H1 (cell line): ENCODE results near the gene KCTD20. TPM values are rescaled to one million over a fixed set of nuclear protein-coding genes. Genes with fewer than 3 reads are reported as not detected.

Experiments
- CTCF ChIA-PET: fragments of 300-600 bp; sonication (Branson Sonifier 250); formaldehyde crosslinking; loops from one replicate; lab custom pipeline; 2021; ENCODE audit not compliant: partially characterized antibody; lab: Charles Lee
- POLR2A ChIA-PET: fragments of 300-600 bp; sonication (Branson Sonifier 250); formaldehyde crosslinking; loops from one replicate; lab custom pipeline; 2021; ENCODE audit warnings: inconsistent platforms; ENCODE audit not compliant: partially characterized antibody; lab: Charles Lee
- DNase-seq, 2 experiments: peaks; one replicate each; pipeline versions ENCODE4 v3.0.0 to v3.0.0-alpha.2; 2010 to 2022; ENCODE audit warnings: low spot score in 2 of 2, low read depth in 1 of 2, mixed read lengths in 1 of 2
- FAIRE-seq: peaks from 2 replicates; lab custom pipeline; 2011; peaks lifted over from hg19 to GRCh38; lab: Jason Lieb, UNC
- H2AFZ ChIP-seq: 2 replicates; pipeline ENCODE4 v1.8.1; 2012; ENCODE audit warnings: low read length, inconsistent platforms
- H2AK5ac ChIP-seq: 2 replicates; pipeline ENCODE4 v1.6.1; 2013; ENCODE audit warnings: low read depth, low read length
- H2BK120ac ChIP-seq: replicated peaks from 2 replicates; pipeline ENCODE3; 2013; ENCODE audit warnings: low read depth, low read length, inconsistent platforms
- H2BK12ac ChIP-seq: 2 replicates; pipeline ENCODE4 v1.6.1; 2013; ENCODE audit warnings: low read depth, low read length
- H2BK15ac ChIP-seq: 2 replicates; pipeline ENCODE4 v1.6.1; 2013; ENCODE audit warnings: low read length
- H2BK20ac ChIP-seq: 2 replicates; pipeline ENCODE4 v1.6.1; 2013; ENCODE audit warnings: low read length
- H2BK5ac ChIP-seq: 2 replicates; pipeline ENCODE4 v1.6.1; 2013; ENCODE audit warnings: low read depth, low read length
- H3K14ac ChIP-seq: 2 replicates; pipeline ENCODE4 v1.6.1; 2013; ENCODE audit warnings: inconsistent platforms; ENCODE audit not compliant: insufficient read length
- H3K18ac ChIP-seq: 2 replicates; pipeline ENCODE4 v1.6.1; 2013; ENCODE audit warnings: low read length; ENCODE audit errors: extremely low read depth
- H3K23ac ChIP-seq: 2 replicates; pipeline ENCODE4 v1.6.1; 2013; ENCODE audit warnings: inconsistent platforms; ENCODE audit not compliant: insufficient read length
- H3K23me2 ChIP-seq: 2 replicates; pipeline ENCODE4 v1.6.1; 2013; ENCODE audit warnings: low read depth, low read length
- H3K27ac ChIP-seq: 2 replicates; pipeline ENCODE4 v1.6.1; 2011; ENCODE audit warnings: low read depth, low read length, inconsistent platforms
- H3K27me3 ChIP-seq, 4 experiments: replicated peaks in 1 of 4; 1 replicate in 1 of 4; 2 replicates in 3 of 4; pipeline versions ENCODE4 v1.6.1 to v1.8.1; 2011 to 2013; ENCODE audit warnings: low read length in 3 of 4, mild to moderate bottlenecking in 3 of 4, inconsistent platforms in 2 of 4, mixed read lengths in 2 of 4, moderate library complexity in 1 of 4; ENCODE audit not compliant: control insufficient read depth in 3 of 4, insufficient read depth in 3 of 4; ENCODE audit errors: extremely low read depth in 1 of 4
- H3K36me3 ChIP-seq, 4 experiments: 2 replicates each; pipeline versions ENCODE4 v1.6.1 to v1.8.1; 2011 to 2013; ENCODE audit warnings: mild to moderate bottlenecking in 4 of 4, low read length in 3 of 4, moderate library complexity in 2 of 4, control low read depth in 1 of 4, inconsistent platforms in 1 of 4; ENCODE audit not compliant: insufficient read depth in 4 of 4, control insufficient read depth in 2 of 4
- H3K4ac ChIP-seq: replicated peaks from 2 replicates; pipeline ENCODE3; 2013; ENCODE audit warnings: low read length, low read depth, mixed read lengths, inconsistent platforms; ENCODE audit not compliant: insufficient read length
- H3K4me1 ChIP-seq, 4 experiments: replicated peaks in 1 of 4; 1 replicate in 1 of 4; 2 replicates in 3 of 4; pipeline versions ENCODE4 v1.6.1 to v1.8.1; 2011 to 2013; ENCODE audit warnings: low read length in 3 of 4, inconsistent platforms in 2 of 4, mixed read lengths in 1 of 4; ENCODE audit not compliant: insufficient read depth in 4 of 4, control insufficient read depth in 3 of 4
- H3K4me2 ChIP-seq, 2 experiments: 2 replicates each; pipeline versions ENCODE4 v1.6.1 to v1.8.1; 2011 to 2013; ENCODE audit warnings: low read depth in 2 of 2, low read length in 2 of 2, control low read depth in 1 of 2, inconsistent platforms in 1 of 2, mild to moderate bottlenecking in 1 of 2; ENCODE audit not compliant: insufficient read depth in 1 of 2
- H3K4me3 ChIP-seq, 4 experiments: fragments of 200-600, 300-600 bp in 1 of 4; sonication (generic), shearing (Covaris generic), sonication (Bioruptor Twin) in 1 of 4; 2 replicates each; pipeline versions ENCODE4 v1.5.1 to v1.8.1; 2011 to 2016; ENCODE audit warnings: low read length in 4 of 4, low read depth in 3 of 4, control low read depth in 2 of 4, inconsistent platforms in 2 of 4, mild to moderate bottlenecking in 2 of 4, mixed read lengths in 1 of 4, moderate library complexity in 1 of 4; ENCODE audit not compliant: insufficient read depth in 2 of 4; ENCODE audit errors: extremely low read depth in 1 of 4
- H3K56ac ChIP-seq: replicated peaks from 2 replicates; pipeline ENCODE3; 2013; ENCODE audit warnings: low read depth, mild to moderate bottlenecking, mixed read lengths, low read length, inconsistent platforms; ENCODE audit not compliant: insufficient read length
- H3K79me1 ChIP-seq: 2 replicates; pipeline ENCODE4 v1.6.1; 2013; ENCODE audit warnings: low read depth, low read length, control low read depth
- H3K79me2 ChIP-seq, 2 experiments: 2 replicates each; pipeline versions ENCODE4 v1.6.1 to v1.8.1; 2012 to 2013; ENCODE audit warnings: low read length in 2 of 2, mild to moderate bottlenecking in 2 of 2, inconsistent platforms in 1 of 2; ENCODE audit not compliant: insufficient read depth in 2 of 2, control insufficient read depth in 1 of 2
- H3K9ac ChIP-seq, 4 experiments: replicated peaks in 1 of 4; 1 replicate in 1 of 4; 2 replicates in 3 of 4; pipeline versions ENCODE4 v1.6.1 to v1.8.1; 2011 to 2013; ENCODE audit warnings: low read depth in 3 of 4, low read length in 3 of 4, control low read depth in 2 of 4, mild to moderate bottlenecking in 2 of 4, moderate library complexity in 2 of 4, inconsistent platforms in 1 of 4; ENCODE audit errors: extremely low read depth in 1 of 4
- H3K9me3 ChIP-seq, 2 experiments: 2 replicates each; pipeline versions ENCODE4 v1.6.1 to v1.8.1; 2012 to 2013; ENCODE audit warnings: mild to moderate bottlenecking in 2 of 2, moderate library complexity in 2 of 2, control low read depth in 1 of 2, inconsistent platforms in 1 of 2, low read depth in 1 of 2, low read length in 1 of 2, mixed read lengths in 1 of 2; ENCODE audit not compliant: insufficient read depth in 2 of 2
- H4K20me1 ChIP-seq, 2 experiments: replicated peaks in 1 of 2; 2 replicates each; pipeline versions ENCODE3 to v1.8.1; 2011 to 2013; ENCODE audit warnings: inconsistent platforms in 2 of 2, low read length in 2 of 2, mild to moderate bottlenecking in 1 of 2; ENCODE audit not compliant: insufficient read depth in 2 of 2, control insufficient read depth in 1 of 2
- H4K5ac ChIP-seq: 2 replicates; pipeline ENCODE4 v1.6.1; 2013; ENCODE audit warnings: low read length, low read depth, mixed read lengths, inconsistent platforms; ENCODE audit not compliant: insufficient read length
- H4K8ac ChIP-seq: 2 replicates; pipeline ENCODE4 v1.8.0; 2013; ENCODE audit warnings: mild to moderate bottlenecking, moderate library complexity, low read length, inconsistent platforms; ENCODE audit not compliant: insufficient read depth; ENCODE audit errors: extremely low read depth
- H4K91ac ChIP-seq: replicated peaks from 2 replicates; pipeline ENCODE3; 2013; ENCODE audit warnings: low read length, mixed read lengths, inconsistent platforms; ENCODE audit not compliant: insufficient read length
- KDM5A ChIP-seq: fragments of 200-600 bp; IDR thresholded peaks from 2 replicates; pipeline ENCODE4 v1.7.1; 2012; ENCODE audit warnings: mild to moderate bottlenecking, low read length, inconsistent platforms, mixed read lengths
- POLR2AphosphoS5 ChIP-seq: IDR thresholded peaks from 2 replicates; pipeline ENCODE4 v1.6.1; 2011; ENCODE audit warnings: low read depth, low read length
- POU5F1 ChIP-seq: IDR thresholded peaks from 2 replicates; pipeline ENCODE4 v1.6.1; 2011; ENCODE audit warnings: low read depth, mild to moderate bottlenecking, low read length, moderate library complexity
- RNF2 ChIP-seq: fragments of 200-900, 300-1000 bp; sonication (generic); IDR thresholded peaks from 2 replicates; pipeline ENCODE4 v1.7.1; 2016; ENCODE audit warnings: borderline replicate concordance, low read depth, mild to moderate bottlenecking, antibody characterized with exemption, low read length; ENCODE audit not compliant: poor library complexity, severe bottlenecking; ENCODE audit errors: missing control alignments
- SIN3A ChIP-seq, 2 experiments: IDR thresholded peaks in 1 of 2; conservative IDR thresholded peaks in 1 of 2; 2 replicates each; pipeline ENCODE4 v1.6.1; 2011 to 2012; ENCODE audit warnings: low read length in 2 of 2, improper control_type of control experiment in 1 of 2, low read depth in 1 of 2, mild to moderate bottlenecking in 1 of 2
- TBP ChIP-seq: IDR thresholded peaks from 2 replicates; pipeline ENCODE4 v1.6.1; 2011; ENCODE audit warnings: low read depth, low read length, improper control_type of control experiment
- TCF12 ChIP-seq: IDR thresholded peaks from 2 replicates; pipeline ENCODE4 v1.6.1; 2011; ENCODE audit warnings: low read depth, mild to moderate bottlenecking, low read length
- polyA plus RNA-seq, 7 experiments: library from polyadenylated mRNA; depleted of rRNA in 3 of 7; stranded (reverse) in 5 of 7; unstranded in 2 of 7; fragments of >200 nt in 5 of 7; fragments of 200-250 nt in 2 of 7; gene quantifications; 1 replicate in 5 of 7; 2 replicates in 1 of 7; 4 replicates in 1 of 7; pipeline versions ENCODE4 v1.2.1 to v1.2.3, GENCODE V29; 2011 to 2013; ENCODE audit warnings: missing spikeins in 2 of 7, mixed read lengths in 2 of 7
- total RNA-seq: library from RNA; stranded (reverse); fragmentation: NEBNext Ultra II Directional; extraction: Animal tissue kit (Norgen Biotek cat#: 25700); gene quantifications from 2 replicates; pipeline ENCODE4 v1.2.1, GENCODE V29; 2021
- TF ChIP-seq, protein P1 (sequence below): IDR thresholded peaks from 2 replicates; pipeline ENCODE4 v1.6.1; 2011; ENCODE audit warnings: low read length, improper control_type of control experiment

The KCTD20 gene
- total and polyA plus RNA-seq, 2 of the 8 experiments (the other 6 are each of a cell fraction or from before 2014, with no cell fraction given): 10.1 to 26.2 TPM

DNA sequence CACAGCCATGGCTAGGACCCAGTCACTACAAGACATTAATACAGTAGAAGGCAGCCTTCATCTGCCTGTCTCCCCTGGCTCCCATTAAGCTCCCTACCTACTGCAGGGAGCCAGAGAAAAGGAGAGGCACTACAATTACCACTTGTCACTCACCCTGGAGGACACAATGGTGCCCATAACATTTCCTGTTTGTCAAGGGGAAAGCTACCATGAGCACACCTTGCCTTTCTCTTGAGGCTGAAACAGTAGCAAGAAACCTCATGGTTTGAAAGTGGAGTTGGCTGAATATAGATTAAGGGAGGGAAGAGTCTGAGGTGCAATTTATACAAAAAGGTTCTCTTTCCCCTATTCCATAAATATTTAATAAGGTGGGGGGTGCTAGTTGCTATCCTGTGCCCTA lies 76.6 kb downstream of the KCTD20 start:
- no peak overlapping the region for H2BK12ac ChIP-seq
- no peak overlapping the region for H3K18ac ChIP-seq
- peaks cover 0 to 2% of the 10 kb centered on the region in 2 experiments for H4K20me1 ChIP-seq
- no peak overlapping the region for H2BK15ac ChIP-seq
- no peak overlapping the region for H3K23ac ChIP-seq
- H2AK5ac ChIP-seq: no peak overlapping the region
- FAIRE-seq (no peak), DNase-seq (no peak)
- TF ChIP-seq TCF12: no peak
- TF ChIP-seq POU5F1: no peak
- no peak for TF ChIP-seq POLR2AphosphoS5
- no peak for TF ChIP-seq KDM5A
- no peak for TF ChIP-seq RNF2
- TF ChIP-seq TBP: no peak
- no peak for TF ChIP-seq SIN3A (conservative IDR thresholded peaks at IDR 0.05 in 1 of 2, IDR thresholded peaks at IDR 0.05 in 1 of 2; ENCODE audit: low read depth in 1 of 2, low read length in 2 of 2)
- TF ChIP-seq, protein P1, sequence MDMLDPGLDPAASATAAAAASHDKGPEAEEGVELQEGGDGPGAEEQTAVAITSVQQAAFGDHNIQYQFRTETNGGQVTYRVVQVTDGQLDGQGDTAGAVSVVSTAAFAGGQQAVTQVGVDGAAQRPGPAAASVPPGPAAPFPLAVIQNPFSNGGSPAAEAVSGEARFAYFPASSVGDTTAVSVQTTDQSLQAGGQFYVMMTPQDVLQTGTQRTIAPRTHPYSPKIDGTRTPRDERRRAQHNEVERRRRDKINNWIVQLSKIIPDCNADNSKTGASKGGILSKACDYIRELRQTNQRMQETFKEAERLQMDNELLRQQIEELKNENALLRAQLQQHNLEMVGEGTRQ: no peak
- H3K14ac ChIP-seq: no peak overlapping the region
- H2BK5ac ChIP-seq: no peak overlapping the region
- H3K27ac ChIP-seq: no peak overlapping the region
- H2AFZ ChIP-seq: no peak overlapping the region
- H3K4ac ChIP-seq: no peak overlapping the region
- ChIA-PET POLR2A (interaction anchor here (0.6 to 1.4 kb wide), 2 partner anchors 10 to 76 kb away, joined by 3 to 5 read pairs; no protein-coding TSS in a partner anchor), CTCF (interaction anchor here (1.0 kb wide), 1 partner anchor 60 kb away, joined by 3 read pairs; no protein-coding TSS in a partner anchor)
- no peaks in the 10 kb centered on the region for H3K79me1 ChIP-seq
- no peaks in the 10 kb centered on the region for H3K23me2 ChIP-seq
- no peak overlapping the region for H2BK120ac ChIP-seq
- H3K56ac ChIP-seq: no peak overlapping the region
- no peak overlapping the region for H4K91ac ChIP-seq
- no peak overlapping the region for H4K8ac ChIP-seq
- H2BK20ac ChIP-seq: no peak overlapping the region
- H3K27me3 ChIP-seq: no peaks in the 10 kb centered on the region
- H3K9ac ChIP-seq: no peak overlapping the region
- no peak overlapping the region for H3K4me2 ChIP-seq
- H3K9me3 ChIP-seq: no peaks in the 10 kb centered on the region
- no peaks in the 10 kb centered on the region for H3K79me2 ChIP-seq
- no peak overlapping the region for H4K5ac ChIP-seq
- peaks cover 5 to 46% (median 15%) of the 10 kb centered on the region in 4 experiments; a peak in 6 of 8 replicates for H3K36me3 ChIP-seq
- H3K4me1 ChIP-seq: no peaks in the 10 kb centered on the region
- no peak overlapping the region for H3K4me3 ChIP-seq
